GM23338 (cell line): ENCODE results near the gene TAS2R41. TPM values are rescaled to one million over a fixed set of nuclear protein-coding genes. Genes with fewer than 3 reads are reported as not detected.
"Not testable (repeated sequence)": the region's sequence is repeated elsewhere in the genome, so short reads cannot be mapped to it uniquely, and the experiment has no call there.

Experiments used
- ATAC-seq: fragments of 200-7000 bp; cut with Tn5 transposase; 3 replicates; pipeline ENCODE4 v1.9.1; 2020
- DNase-seq: peaks from one replicate; pipeline ENCODE4 v3.0.0-alpha.2; 2015; ENCODE audit warnings: low spot score
- H2AFZ ChIP-seq: fragments of 200-600 bp; sonication (generic); 2 replicates; pipeline ENCODE4 v1.8.0; 2016; ENCODE audit warnings: antibody characterized with exemption, mild to moderate bottlenecking, moderate library complexity
- H3F3A ChIP-seq: fragments of 200-600 bp; sonication (generic); replicated peaks from 2 replicates; pipeline ENCODE4 v1.8.0; 2017; ENCODE audit warnings: antibody characterized with exemption, mixed run types, low read depth
- H3K27ac ChIP-seq: fragments of 200-600 bp; sonication (generic); 2 replicates; pipeline ENCODE4 v1.6.1; 2016; ENCODE audit warnings: low read depth
- H3K27me3 ChIP-seq: fragments of 200-600 bp; sonication (generic); 2 replicates; pipeline ENCODE4 v1.8.0; 2016; ENCODE audit warnings: mild to moderate bottlenecking, mixed run types, moderate library complexity; ENCODE audit not compliant: insufficient read depth
- H3K36me3 ChIP-seq: fragments of 200-600 bp; sonication (generic); 2 replicates; pipeline ENCODE4 v1.8.0; 2016; ENCODE audit warnings: mild to moderate bottlenecking; ENCODE audit not compliant: insufficient read depth
- H3K4me1 ChIP-seq: fragments of 200-600 bp; sonication (generic); 2 replicates; pipeline ENCODE4 v1.8.0; 2016; ENCODE audit warnings: mild to moderate bottlenecking, moderate library complexity; ENCODE audit not compliant: insufficient read depth
- H3K4me2 ChIP-seq: fragments of 200-600 bp; sonication (generic); 2 replicates; pipeline ENCODE4 v1.7.1; 2017; ENCODE audit warnings: mixed run types
- H3K4me3 ChIP-seq: fragments of 200-600 bp; sonication (generic); 2 replicates; pipeline ENCODE4 v1.6.1; 2016; ENCODE audit warnings: mixed run types
- H3K79me2 ChIP-seq: fragments of 200-600 bp; sonication (generic); replicated peaks from 2 replicates; pipeline ENCODE4 v1.8.0; 2017; ENCODE audit warnings: mild to moderate bottlenecking; ENCODE audit not compliant: insufficient read depth
- H3K9me2 ChIP-seq: fragments of 200-600 bp; sonication (generic); 2 replicates; pipeline ENCODE4 v1.8.0; 2017; ENCODE audit not compliant: insufficient read depth
- H4K20me1 ChIP-seq: fragments of 200-600 bp; sonication (generic); replicated peaks from 2 replicates; pipeline ENCODE4 v1.8.0; 2017; ENCODE audit warnings: mild to moderate bottlenecking; ENCODE audit not compliant: insufficient read depth
- H3K27ac Mint-ChIP-seq: 2 replicates; pipeline ENCODE4 v1.8.0; 2020; ENCODE audit warnings: inconsistent platforms, mild to moderate bottlenecking, moderate library complexity, mixed read lengths
- H3K27me3 Mint-ChIP-seq: 3 replicates; pipeline ENCODE4 v1.8.0; 2022; ENCODE audit warnings: low read depth, mild to moderate bottlenecking, moderate library complexity, mixed read lengths, inconsistent platforms; ENCODE audit not compliant: insufficient read depth, poor library complexity
- H3K36me3 Mint-ChIP-seq: 3 replicates; pipeline ENCODE4 v1.8.0; 2021; ENCODE audit warnings: low read depth, mild to moderate bottlenecking, inconsistent platforms, moderate library complexity, mixed read lengths
- H3K4me1 Mint-ChIP-seq: 3 replicates; pipeline ENCODE4 v1.8.0; 2020; ENCODE audit warnings: mild to moderate bottlenecking, inconsistent platforms, mixed read lengths
- H3K4me3 Mint-ChIP-seq: 3 replicates; pipeline ENCODE4 v1.8.0; 2021; ENCODE audit warnings: moderate library complexity, mild to moderate bottlenecking, inconsistent platforms, mixed read lengths
- H3K9me3 Mint-ChIP-seq: 3 replicates; pipeline ENCODE4 v1.8.0; 2020; ENCODE audit warnings: moderate library complexity, mild to moderate bottlenecking, inconsistent platforms, mixed read lengths
- CREB1 ChIP-seq: fragments of 250-450 bp; sonication (Bioruptor Pico); IDR thresholded peaks from 2 replicates; pipeline ENCODE4 v1.5.0; 2020; ENCODE audit warnings: low read depth, mild to moderate bottlenecking, moderate library complexity
- CTCF ChIP-seq, 2 experiments: fragments of 200-600 bp in 1 of 2; sonication (generic) in 1 of 2; conservative IDR thresholded peaks; 2 replicates each; pipeline versions ENCODE4 v1.5.1 to v1.6.1; 2016 to 2017; ENCODE audit warnings: antibody characterized with exemption in 2 of 2, low read depth in 2 of 2, mild to moderate bottlenecking in 2 of 2, moderate library complexity in 1 of 2
- EZH2 ChIP-seq: fragments of 200-600 bp; sonication (generic); IDR thresholded peaks from one replicate; pipeline ENCODE4 v1.8.0; 2017; ENCODE audit warnings: antibody characterized with exemption, mild to moderate bottlenecking, low read depth; ENCODE audit not compliant: unreplicated experiment
- EZH2phosphoT487 ChIP-seq: fragments of 200-600 bp; sonication (generic); IDR thresholded peaks from one replicate; pipeline ENCODE4 v1.8.1; 2018; ENCODE audit warnings: antibody characterized with exemption; ENCODE audit not compliant: unreplicated experiment
- JUNB ChIP-seq: IDR thresholded peaks from one replicate; pipeline ENCODE4 v1.6.1; 2016; ENCODE audit warnings: antibody characterized with exemption; ENCODE audit not compliant: unreplicated experiment
- NANOG ChIP-seq: IDR thresholded peaks from 2 replicates; pipeline ENCODE4 v1.6.1; 2016; ENCODE audit warnings: antibody characterized with exemption, borderline replicate concordance
- ZNF114 ChIP-seq: fragments of 250-450 bp; sonication (Bioruptor Pico); IDR thresholded peaks from 2 replicates; pipeline ENCODE4 v1.5.0; 2020; ENCODE audit warnings: mild to moderate bottlenecking, moderate library complexity
- polyA plus RNA-seq: library from polyadenylated mRNA; unstranded; fragments of >200 nt; fragmentation: Nextera tagmentation; extraction: Ambion mirVana; gene quantifications from 2 replicates; pipeline ENCODE4 v1.2.1, GENCODE V29; 2016
- total RNA-seq: library from RNA; depleted of rRNA; stranded (reverse); fragments of >200 nt; shearing (Covaris generic); gene quantifications from 2 replicates; pipeline ENCODE4 v1.2.3, GENCODE V29; 2014
- TF ChIP-seq, protein P1 (sequence below): fragments of 250-450 bp; sonication (Bioruptor Pico); IDR thresholded peaks from 2 replicates; pipeline ENCODE4 v1.5.0; 2020; ENCODE audit warnings: mild to moderate bottlenecking, moderate library complexity
- TF ChIP-seq, protein P2 (sequence below): IDR thresholded peaks from one replicate; pipeline ENCODE4 v1.6.1; 2018; ENCODE audit warnings: antibody characterized with exemption; ENCODE audit not compliant: unreplicated experiment

Gene TAS2R41
- total and polyA plus RNA-seq, 2 experiments from 2014 or later = 1.2 TPM; not detected in 1

DNA sequence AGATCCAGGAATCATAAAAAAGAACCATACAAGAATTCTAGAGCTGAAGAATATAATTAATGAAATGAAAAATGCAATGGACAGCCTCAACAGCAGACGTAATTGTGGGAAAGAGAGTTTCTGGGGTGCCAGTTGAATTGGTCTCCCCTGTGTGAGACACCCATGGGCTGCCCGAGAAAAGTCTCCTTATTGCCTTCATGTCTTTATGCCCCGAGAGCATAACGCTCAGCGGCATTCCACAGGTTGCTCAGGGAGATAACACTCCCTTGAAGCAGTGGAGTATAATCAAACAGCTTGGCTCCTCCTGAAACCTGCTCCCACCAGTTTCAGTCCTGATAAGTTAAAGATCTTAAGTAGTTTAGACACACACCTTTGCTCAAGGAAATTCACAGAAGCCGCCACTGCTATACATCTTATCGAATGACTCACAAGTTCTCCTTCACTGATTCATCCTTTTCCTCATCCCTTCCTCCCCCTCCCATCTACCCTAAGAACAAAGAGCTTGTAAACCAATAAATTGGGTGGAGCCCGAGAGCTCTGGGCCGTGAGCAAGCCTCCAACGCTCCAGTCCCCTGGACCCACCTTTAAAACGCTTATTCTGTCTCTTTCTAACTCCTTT lies 5.5 kb upstream of the TAS2R41 start:
- H3K9me3 Mint-ChIP-seq, H3F3A ChIP-seq, H3K4me3 ChIP-seq, H3K36me3 ChIP-seq, H3K4me3 Mint-ChIP-seq, H3K27me3 ChIP-seq, ATAC-seq, H3K4me1 ChIP-seq, H4K20me1 ChIP-seq, H3K9me2 ChIP-seq, H3K27ac Mint-ChIP-seq, H3K27ac ChIP-seq, H3K36me3 Mint-ChIP-seq, H3K27me3 Mint-ChIP-seq, H3K4me2 ChIP-seq, H3K79me2 ChIP-seq, H2AFZ ChIP-seq: not testable (repeated sequence)
- H3K4me1 Mint-ChIP-seq = peaks cover 14% of the 10 kb centered on the region
- peak; percentile 18 for DNase-seq

DNA sequence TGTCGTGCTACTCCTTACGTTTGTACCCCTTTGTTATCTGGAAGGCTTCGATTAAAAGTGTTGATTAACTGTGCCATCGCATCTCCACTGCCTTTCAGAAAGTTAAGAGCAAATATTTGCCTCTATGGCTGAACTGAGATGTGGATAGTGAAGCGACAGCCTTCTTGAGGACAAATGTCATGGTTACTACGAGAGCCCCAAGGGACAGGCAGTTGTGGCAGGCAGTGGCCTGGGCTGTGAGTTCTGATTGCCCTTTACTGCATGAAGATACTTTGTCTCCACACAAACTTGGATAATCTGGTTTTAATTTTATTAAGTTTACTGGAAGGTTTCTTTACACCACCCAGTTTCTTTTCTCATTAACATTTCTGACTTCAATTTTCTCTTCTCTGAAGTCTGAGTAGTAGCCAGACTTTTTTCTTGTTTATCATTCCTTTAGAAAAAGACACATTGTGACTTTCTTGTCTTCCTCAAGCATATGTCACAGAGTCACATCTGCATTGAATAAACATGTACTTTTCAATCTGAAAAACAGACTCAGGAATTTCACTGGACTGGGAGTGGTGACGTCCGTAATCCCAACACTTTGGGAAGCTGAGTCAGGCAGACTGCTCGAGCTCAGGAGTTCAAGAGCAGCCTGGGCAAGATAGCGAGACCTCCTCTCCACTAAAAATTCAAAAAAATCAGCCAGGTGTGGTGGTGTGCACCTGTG lies 1.5 kb downstream of the TAS2R41 start:
- H3K4me1 ChIP-seq = no peaks in the 10 kb centered on the region
- DNase-seq (no peak), ATAC-seq (no peak)
- H3K79me2 ChIP-seq = no peaks in the 10 kb centered on the region
- H3K9me2 ChIP-seq = no peaks in the 10 kb centered on the region
- H3K27me3 ChIP-seq = no peaks in the 10 kb centered on the region
- Mint-ChIP-seq H3K36me3 (no peaks in the 10 kb centered on the region), H3K27ac (no peak overlapping the region), H3K27me3 (peaks cover 2% of the 10 kb centered on the region), H3K9me3 (no peaks in the 10 kb centered on the region), H3K4me1 (no peaks in the 10 kb centered on the region; the same call in 2 of the 3 replicates), H3K4me3 (no peak overlapping the region)
- no peak overlapping the region for H3K4me2 ChIP-seq
- no peak overlapping the region for H3K27ac ChIP-seq
- no peak overlapping the region for H3K4me3 ChIP-seq
- 0 out of 2 replicates have a peak, but pooled peaks cover 2% of the 10 kb centered on the region for H4K20me1 ChIP-seq
- no peaks in the 10 kb centered on the region for H3K36me3 ChIP-seq
- H2AFZ ChIP-seq = no peak overlapping the region
- no peaks in the 10 kb centered on the region for H3F3A ChIP-seq
- no peak for TF ChIP-seq NANOG
- no peak for TF ChIP-seq CREB1 (CRISPR knock-in tag)
- TF ChIP-seq EZH2 = no peak
- no peak for TF ChIP-seq EZH2phosphoT487
- TF ChIP-seq, protein P1, sequence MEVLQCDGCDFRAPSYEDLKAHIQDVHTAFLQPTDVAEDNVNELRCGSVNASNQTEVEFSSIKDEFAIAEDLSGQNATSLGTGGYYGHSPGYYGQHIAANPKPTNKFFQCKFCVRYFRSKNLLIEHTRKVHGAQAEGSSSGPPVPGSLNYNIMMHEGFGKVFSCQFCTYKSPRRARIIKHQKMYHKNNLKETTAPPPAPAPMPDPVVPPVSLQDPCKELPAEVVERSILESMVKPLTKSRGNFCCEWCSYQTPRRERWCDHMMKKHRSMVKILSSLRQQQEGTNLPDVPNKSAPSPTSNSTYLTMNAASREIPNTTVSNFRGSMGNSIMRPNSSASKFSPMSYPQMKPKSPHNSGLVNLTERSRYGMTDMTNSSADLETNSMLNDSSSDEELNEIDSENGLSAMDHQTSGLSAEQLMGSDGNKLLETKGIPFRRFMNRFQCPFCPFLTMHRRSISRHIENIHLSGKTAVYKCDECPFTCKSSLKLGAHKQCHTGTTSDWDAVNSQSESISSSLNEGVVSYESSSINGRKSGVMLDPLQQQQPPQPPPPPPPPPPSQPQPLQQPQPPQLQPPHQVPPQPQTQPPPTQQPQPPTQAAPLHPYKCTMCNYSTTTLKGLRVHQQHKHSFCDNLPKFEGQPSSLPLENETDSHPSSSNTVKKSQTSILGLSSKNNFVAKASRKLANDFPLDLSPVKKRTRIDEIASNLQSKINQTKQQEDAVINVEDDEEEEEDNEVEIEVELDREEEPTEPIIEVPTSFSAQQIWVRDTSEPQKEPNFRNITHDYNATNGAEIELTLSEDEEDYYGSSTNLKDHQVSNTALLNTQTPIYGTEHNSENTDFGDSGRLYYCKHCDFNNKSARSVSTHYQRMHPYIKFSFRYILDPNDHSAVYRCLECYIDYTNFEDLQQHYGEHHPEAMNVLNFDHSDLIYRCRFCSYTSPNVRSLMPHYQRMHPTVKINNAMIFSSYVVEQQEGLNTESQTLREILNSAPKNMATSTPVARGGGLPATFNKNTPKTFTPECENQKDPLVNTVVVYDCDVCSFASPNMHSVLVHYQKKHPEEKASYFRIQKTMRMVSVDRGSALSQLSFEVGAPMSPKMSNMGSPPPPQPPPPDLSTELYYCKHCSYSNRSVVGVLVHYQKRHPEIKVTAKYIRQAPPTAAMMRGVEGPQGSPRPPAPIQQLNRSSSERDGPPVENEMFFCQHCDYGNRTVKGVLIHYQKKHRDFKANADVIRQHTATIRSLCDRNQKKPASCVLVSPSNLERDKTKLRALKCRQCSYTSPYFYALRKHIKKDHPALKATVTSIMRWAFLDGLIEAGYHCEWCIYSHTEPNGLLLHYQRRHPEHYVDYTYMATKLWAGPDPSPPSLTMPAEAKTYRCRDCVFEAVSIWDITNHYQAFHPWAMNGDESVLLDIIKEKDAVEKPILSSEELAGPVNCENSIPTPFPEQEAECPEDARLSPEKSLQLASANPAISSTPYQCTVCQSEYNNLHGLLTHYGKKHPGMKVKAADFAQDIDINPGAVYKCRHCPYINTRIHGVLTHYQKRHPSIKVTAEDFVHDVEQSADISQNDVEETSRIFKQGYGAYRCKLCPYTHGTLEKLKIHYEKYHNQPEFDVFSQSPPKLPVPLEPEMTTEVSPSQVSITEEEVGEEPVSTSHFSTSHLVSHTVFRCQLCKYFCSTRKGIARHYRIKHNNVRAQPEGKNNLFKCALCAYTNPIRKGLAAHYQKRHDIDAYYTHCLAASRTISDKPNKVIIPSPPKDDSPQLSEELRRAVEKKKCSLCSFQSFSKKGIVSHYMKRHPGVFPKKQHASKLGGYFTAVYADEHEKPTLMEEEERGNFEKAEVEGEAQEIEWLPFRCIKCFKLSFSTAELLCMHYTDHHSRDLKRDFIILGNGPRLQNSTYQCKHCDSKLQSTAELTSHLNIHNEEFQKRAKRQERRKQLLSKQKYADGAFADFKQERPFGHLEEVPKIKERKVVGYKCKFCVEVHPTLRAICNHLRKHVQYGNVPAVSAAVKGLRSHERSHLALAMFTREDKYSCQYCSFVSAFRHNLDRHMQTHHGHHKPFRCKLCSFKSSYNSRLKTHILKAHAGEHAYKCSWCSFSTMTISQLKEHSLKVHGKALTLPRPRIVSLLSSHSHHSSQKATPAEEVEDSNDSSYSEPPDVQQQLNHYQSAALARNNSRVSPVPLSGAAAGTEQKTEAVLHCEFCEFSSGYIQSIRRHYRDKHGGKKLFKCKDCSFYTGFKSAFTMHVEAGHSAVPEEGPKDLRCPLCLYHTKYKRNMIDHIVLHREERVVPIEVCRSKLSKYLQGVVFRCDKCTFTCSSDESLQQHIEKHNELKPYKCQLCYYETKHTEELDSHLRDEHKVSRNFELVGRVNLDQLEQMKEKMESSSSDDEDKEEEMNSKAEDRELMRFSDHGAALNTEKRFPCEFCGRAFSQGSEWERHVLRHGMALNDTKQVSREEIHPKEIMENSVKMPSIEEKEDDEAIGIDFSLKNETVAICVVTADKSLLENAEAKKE (CRISPR knock-in tag) = no peak
- TF ChIP-seq CTCF (conservative IDR thresholded peaks at IDR 0.05; ENCODE audit: low read depth in 2 of 2) = no peak
- no peak for TF ChIP-seq ZNF114 (CRISPR knock-in tag)
- TF ChIP-seq, protein P2, sequence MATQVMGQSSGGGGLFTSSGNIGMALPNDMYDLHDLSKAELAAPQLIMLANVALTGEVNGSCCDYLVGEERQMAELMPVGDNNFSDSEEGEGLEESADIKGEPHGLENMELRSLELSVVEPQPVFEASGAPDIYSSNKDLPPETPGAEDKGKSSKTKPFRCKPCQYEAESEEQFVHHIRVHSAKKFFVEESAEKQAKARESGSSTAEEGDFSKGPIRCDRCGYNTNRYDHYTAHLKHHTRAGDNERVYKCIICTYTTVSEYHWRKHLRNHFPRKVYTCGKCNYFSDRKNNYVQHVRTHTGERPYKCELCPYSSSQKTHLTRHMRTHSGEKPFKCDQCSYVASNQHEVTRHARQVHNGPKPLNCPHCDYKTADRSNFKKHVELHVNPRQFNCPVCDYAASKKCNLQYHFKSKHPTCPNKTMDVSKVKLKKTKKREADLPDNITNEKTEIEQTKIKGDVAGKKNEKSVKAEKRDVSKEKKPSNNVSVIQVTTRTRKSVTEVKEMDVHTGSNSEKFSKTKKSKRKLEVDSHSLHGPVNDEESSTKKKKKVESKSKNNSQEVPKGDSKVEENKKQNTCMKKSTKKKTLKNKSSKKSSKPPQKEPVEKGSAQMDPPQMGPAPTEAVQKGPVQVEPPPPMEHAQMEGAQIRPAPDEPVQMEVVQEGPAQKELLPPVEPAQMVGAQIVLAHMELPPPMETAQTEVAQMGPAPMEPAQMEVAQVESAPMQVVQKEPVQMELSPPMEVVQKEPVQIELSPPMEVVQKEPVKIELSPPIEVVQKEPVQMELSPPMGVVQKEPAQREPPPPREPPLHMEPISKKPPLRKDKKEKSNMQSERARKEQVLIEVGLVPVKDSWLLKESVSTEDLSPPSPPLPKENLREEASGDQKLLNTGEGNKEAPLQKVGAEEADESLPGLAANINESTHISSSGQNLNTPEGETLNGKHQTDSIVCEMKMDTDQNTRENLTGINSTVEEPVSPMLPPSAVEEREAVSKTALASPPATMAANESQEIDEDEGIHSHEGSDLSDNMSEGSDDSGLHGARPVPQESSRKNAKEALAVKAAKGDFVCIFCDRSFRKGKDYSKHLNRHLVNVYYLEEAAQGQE = no peak
- TF ChIP-seq JUNB = no peak
